H1 (cell line): Measurements from ENCODE around the gene ANO2. TPM values are rescaled to one million over a fixed set of nuclear protein-coding genes. Genes with fewer than 3 reads are reported as not detected.

Experiments
- CTCF ChIA-PET: fragments of 300-600 bp; sonication (Branson Sonifier 250); formaldehyde crosslinking; loops from one replicate; lab custom pipeline; 2021; ENCODE audit not compliant: partially characterized antibody; lab: Charles Lee
- POLR2A ChIA-PET: fragments of 300-600 bp; sonication (Branson Sonifier 250); formaldehyde crosslinking; loops from one replicate; lab custom pipeline; 2021; ENCODE audit warnings: inconsistent platforms; ENCODE audit not compliant: partially characterized antibody; lab: Charles Lee
- DNase-seq, 2 experiments: peaks; one replicate each; pipeline versions ENCODE4 v3.0.0 to v3.0.0-alpha.2; 2010 to 2022; ENCODE audit warnings: low spot score in 2 of 2, low read depth in 1 of 2, mixed read lengths in 1 of 2
- FAIRE-seq: peaks from 2 replicates; lab custom pipeline; 2011; peaks lifted over from hg19 to GRCh38; lab: Jason Lieb, UNC
- H2AFZ ChIP-seq: 2 replicates; pipeline ENCODE4 v1.8.1; 2012; ENCODE audit warnings: low read length, inconsistent platforms
- H2AK5ac ChIP-seq: 2 replicates; pipeline ENCODE4 v1.6.1; 2013; ENCODE audit warnings: low read depth, low read length
- H2BK120ac ChIP-seq: replicated peaks from 2 replicates; pipeline ENCODE3; 2013; ENCODE audit warnings: low read depth, low read length, inconsistent platforms
- H2BK12ac ChIP-seq: 2 replicates; pipeline ENCODE4 v1.6.1; 2013; ENCODE audit warnings: low read depth, low read length
- H2BK15ac ChIP-seq: 2 replicates; pipeline ENCODE4 v1.6.1; 2013; ENCODE audit warnings: low read length
- H2BK20ac ChIP-seq: 2 replicates; pipeline ENCODE4 v1.6.1; 2013; ENCODE audit warnings: low read length
- H2BK5ac ChIP-seq: 2 replicates; pipeline ENCODE4 v1.6.1; 2013; ENCODE audit warnings: low read depth, low read length
- H3K14ac ChIP-seq: 2 replicates; pipeline ENCODE4 v1.6.1; 2013; ENCODE audit warnings: inconsistent platforms; ENCODE audit not compliant: insufficient read length
- H3K18ac ChIP-seq: 2 replicates; pipeline ENCODE4 v1.6.1; 2013; ENCODE audit warnings: low read length; ENCODE audit errors: extremely low read depth
- H3K23ac ChIP-seq: 2 replicates; pipeline ENCODE4 v1.6.1; 2013; ENCODE audit warnings: inconsistent platforms; ENCODE audit not compliant: insufficient read length
- H3K23me2 ChIP-seq: 2 replicates; pipeline ENCODE4 v1.6.1; 2013; ENCODE audit warnings: low read depth, low read length
- H3K27ac ChIP-seq: 2 replicates; pipeline ENCODE4 v1.6.1; 2011; ENCODE audit warnings: low read depth, low read length, inconsistent platforms
- H3K27me3 ChIP-seq, 4 experiments: replicated peaks in 1 of 4; 1 replicate in 1 of 4; 2 replicates in 3 of 4; pipeline versions ENCODE4 v1.6.1 to v1.8.1; 2011 to 2013; ENCODE audit warnings: low read length in 3 of 4, mild to moderate bottlenecking in 3 of 4, inconsistent platforms in 2 of 4, mixed read lengths in 2 of 4, moderate library complexity in 1 of 4; ENCODE audit not compliant: control insufficient read depth in 3 of 4, insufficient read depth in 3 of 4; ENCODE audit errors: extremely low read depth in 1 of 4
- H3K36me3 ChIP-seq, 4 experiments: 2 replicates each; pipeline versions ENCODE4 v1.6.1 to v1.8.1; 2011 to 2013; ENCODE audit warnings: mild to moderate bottlenecking in 4 of 4, low read length in 3 of 4, moderate library complexity in 2 of 4, control low read depth in 1 of 4, inconsistent platforms in 1 of 4; ENCODE audit not compliant: insufficient read depth in 4 of 4, control insufficient read depth in 2 of 4
- H3K4ac ChIP-seq: replicated peaks from 2 replicates; pipeline ENCODE3; 2013; ENCODE audit warnings: low read length, low read depth, mixed read lengths, inconsistent platforms; ENCODE audit not compliant: insufficient read length
- H3K4me1 ChIP-seq, 4 experiments: replicated peaks in 1 of 4; 1 replicate in 1 of 4; 2 replicates in 3 of 4; pipeline versions ENCODE4 v1.6.1 to v1.8.1; 2011 to 2013; ENCODE audit warnings: low read length in 3 of 4, inconsistent platforms in 2 of 4, mixed read lengths in 1 of 4; ENCODE audit not compliant: insufficient read depth in 4 of 4, control insufficient read depth in 3 of 4
- H3K4me2 ChIP-seq, 2 experiments: 2 replicates each; pipeline versions ENCODE4 v1.6.1 to v1.8.1; 2011 to 2013; ENCODE audit warnings: low read depth in 2 of 2, low read length in 2 of 2, control low read depth in 1 of 2, inconsistent platforms in 1 of 2, mild to moderate bottlenecking in 1 of 2; ENCODE audit not compliant: insufficient read depth in 1 of 2
- H3K4me3 ChIP-seq, 4 experiments: fragments of 200-600, 300-600 bp in 1 of 4; sonication (generic), shearing (Covaris generic), sonication (Bioruptor Twin) in 1 of 4; 2 replicates each; pipeline versions ENCODE4 v1.5.1 to v1.8.1; 2011 to 2016; ENCODE audit warnings: low read length in 4 of 4, low read depth in 3 of 4, control low read depth in 2 of 4, inconsistent platforms in 2 of 4, mild to moderate bottlenecking in 2 of 4, mixed read lengths in 1 of 4, moderate library complexity in 1 of 4; ENCODE audit not compliant: insufficient read depth in 2 of 4; ENCODE audit errors: extremely low read depth in 1 of 4
- H3K56ac ChIP-seq: replicated peaks from 2 replicates; pipeline ENCODE3; 2013; ENCODE audit warnings: low read depth, mild to moderate bottlenecking, mixed read lengths, low read length, inconsistent platforms; ENCODE audit not compliant: insufficient read length
- H3K79me1 ChIP-seq: 2 replicates; pipeline ENCODE4 v1.6.1; 2013; ENCODE audit warnings: low read depth, low read length, control low read depth
- H3K79me2 ChIP-seq, 2 experiments: 2 replicates each; pipeline versions ENCODE4 v1.6.1 to v1.8.1; 2012 to 2013; ENCODE audit warnings: low read length in 2 of 2, mild to moderate bottlenecking in 2 of 2, inconsistent platforms in 1 of 2; ENCODE audit not compliant: insufficient read depth in 2 of 2, control insufficient read depth in 1 of 2
- H3K9ac ChIP-seq, 4 experiments: replicated peaks in 1 of 4; 1 replicate in 1 of 4; 2 replicates in 3 of 4; pipeline versions ENCODE4 v1.6.1 to v1.8.1; 2011 to 2013; ENCODE audit warnings: low read depth in 3 of 4, low read length in 3 of 4, control low read depth in 2 of 4, mild to moderate bottlenecking in 2 of 4, moderate library complexity in 2 of 4, inconsistent platforms in 1 of 4; ENCODE audit errors: extremely low read depth in 1 of 4
- H3K9me3 ChIP-seq, 2 experiments: 2 replicates each; pipeline versions ENCODE4 v1.6.1 to v1.8.1; 2012 to 2013; ENCODE audit warnings: mild to moderate bottlenecking in 2 of 2, moderate library complexity in 2 of 2, control low read depth in 1 of 2, inconsistent platforms in 1 of 2, low read depth in 1 of 2, low read length in 1 of 2, mixed read lengths in 1 of 2; ENCODE audit not compliant: insufficient read depth in 2 of 2
- H4K20me1 ChIP-seq, 2 experiments: replicated peaks in 1 of 2; 2 replicates each; pipeline versions ENCODE3 to v1.8.1; 2011 to 2013; ENCODE audit warnings: inconsistent platforms in 2 of 2, low read length in 2 of 2, mild to moderate bottlenecking in 1 of 2; ENCODE audit not compliant: insufficient read depth in 2 of 2, control insufficient read depth in 1 of 2
- H4K5ac ChIP-seq: 2 replicates; pipeline ENCODE4 v1.6.1; 2013; ENCODE audit warnings: low read length, low read depth, mixed read lengths, inconsistent platforms; ENCODE audit not compliant: insufficient read length
- H4K8ac ChIP-seq: 2 replicates; pipeline ENCODE4 v1.8.0; 2013; ENCODE audit warnings: mild to moderate bottlenecking, moderate library complexity, low read length, inconsistent platforms; ENCODE audit not compliant: insufficient read depth; ENCODE audit errors: extremely low read depth
- H4K91ac ChIP-seq: replicated peaks from 2 replicates; pipeline ENCODE3; 2013; ENCODE audit warnings: low read length, mixed read lengths, inconsistent platforms; ENCODE audit not compliant: insufficient read length
- CEBPB ChIP-seq: IDR thresholded peaks from 2 replicates; pipeline ENCODE4 v1.6.1; 2012; ENCODE audit warnings: low read depth, low read length
- EGR1 ChIP-seq: IDR thresholded peaks from 2 replicates; pipeline ENCODE4 v1.6.1; 2011; ENCODE audit warnings: low read depth, low read length, borderline replicate concordance
- EZH2 ChIP-seq: fragments of 200-600 bp; sonication (generic); IDR thresholded peaks from 2 replicates; pipeline ENCODE4 v1.7.1; 2012; ENCODE audit warnings: low read depth, mild to moderate bottlenecking, moderate library complexity, low read length, inconsistent platforms; ENCODE audit not compliant: severe bottlenecking
- GABPA ChIP-seq: IDR thresholded peaks from 2 replicates; pipeline ENCODE4 v1.6.1; 2011; ENCODE audit warnings: mild to moderate bottlenecking, low read length, moderate library complexity, borderline replicate concordance; ENCODE audit not compliant: insufficient read depth
- HDAC2 ChIP-seq, 2 experiments: fragments of 300-600 bp in 1 of 2; sonication (generic) in 1 of 2; IDR thresholded peaks; 2 replicates each; pipeline ENCODE4 v1.6.1; 2011 to 2012; ENCODE audit warnings: low read depth in 2 of 2, low read length in 2 of 2, mild to moderate bottlenecking in 2 of 2, moderate library complexity in 2 of 2, borderline replicate concordance in 1 of 2, inconsistent platforms in 1 of 2
- KDM4A ChIP-seq: IDR thresholded peaks from one replicate; pipeline ENCODE4 v1.7.1; 2012; ENCODE audit warnings: low read depth, mild to moderate bottlenecking, moderate library complexity, low read length, inconsistent platforms; ENCODE audit not compliant: severe bottlenecking
- POLR2A ChIP-seq, 2 experiments: IDR thresholded peaks; 1 replicate in 1 of 2; 2 replicates in 1 of 2; pipeline ENCODE4 v1.6.1; 2011; ENCODE audit warnings: low read depth in 2 of 2, low read length in 2 of 2, mild to moderate bottlenecking in 2 of 2; ENCODE audit errors: control extremely low read depth in 1 of 2
- POLR2AphosphoS5 ChIP-seq: IDR thresholded peaks from 2 replicates; pipeline ENCODE4 v1.6.1; 2011; ENCODE audit warnings: low read depth, low read length
- RXRA ChIP-seq: IDR thresholded peaks from 2 replicates; pipeline ENCODE4 v1.6.1; 2011; ENCODE audit warnings: low read depth, mild to moderate bottlenecking, low read length, moderate library complexity; ENCODE audit not compliant: insufficient read depth
- SAP30 ChIP-seq: fragments of 300-600 bp; sonication (generic); IDR thresholded peaks from 2 replicates; pipeline ENCODE4 v1.7.1; 2012; ENCODE audit warnings: low read length, moderate library complexity, mild to moderate bottlenecking, inconsistent platforms; ENCODE audit not compliant: insufficient read depth, insufficient replicate concordance
- SUZ12 ChIP-seq: fragments of 200-600 bp; sonication (generic); IDR thresholded peaks from 2 replicates; pipeline ENCODE4 v1.6.1; 2012; ENCODE audit warnings: mild to moderate bottlenecking, inconsistent platforms, low read length, moderate library complexity, mixed read lengths
- YY1 ChIP-seq: IDR thresholded peaks from 2 replicates; pipeline ENCODE4 v1.6.1; 2011; ENCODE audit warnings: low read depth, mild to moderate bottlenecking, low read length
- whole genome bisulfite sequencing, 2 experiments: shearing (Covaris generic) in 1 of 2; methylation state at CpG; one replicate each; pipeline versions ENCODE4 v1.1.6 to v1.1.7; 2013 to 2015; ENCODE audit warnings: low lambda C conversion rate in 2 of 2, mixed read lengths in 2 of 2, inconsistent platforms in 1 of 2, low coverage in 1 of 2, missing lambda C conversion rate in 1 of 2; ENCODE audit not compliant: insufficient replicate concordance in 2 of 2, insufficient coverage in 1 of 2, insufficient read length in 1 of 2; ENCODE audit errors: extremely low coverage in 1 of 2, missing lambda C conversion rate in 1 of 2; 5-methylcytosine and 5-hydroxymethylcytosine counted together
- polyA plus RNA-seq, 7 experiments: library from polyadenylated mRNA; depleted of rRNA in 3 of 7; stranded (reverse) in 5 of 7; unstranded in 2 of 7; fragments of >200 nt in 5 of 7; fragments of 200-250 nt in 2 of 7; gene quantifications; 1 replicate in 5 of 7; 2 replicates in 1 of 7; 4 replicates in 1 of 7; pipeline versions ENCODE4 v1.2.1 to v1.2.3, GENCODE V29; 2011 to 2013; ENCODE audit warnings: missing spikeins in 2 of 7, mixed read lengths in 2 of 7
- total RNA-seq: library from RNA; stranded (reverse); fragmentation: NEBNext Ultra II Directional; extraction: Animal tissue kit (Norgen Biotek cat#: 25700); gene quantifications from 2 replicates; pipeline ENCODE4 v1.2.1, GENCODE V29; 2021

The ANO2 gene
- total and polyA plus RNA-seq, 2 of the 8 experiments (the other 6 are each of a cell fraction or from before 2014, with no cell fraction given), result 1.9 to 5.5 TPM

GRCh38 chr12:5720381-5721005 lies 224.6 kb downstream of the ANO2 start:
- CTCF ChIA-PET, result interaction anchor here (0.6 to 7.3 kb wide), 3 partner anchors 25 to 548 kb away, joined by 3 to 35 read pairs (median 3); no protein-coding TSS in a partner anchor
- no peak overlapping the region for H3K27ac ChIP-seq
- TF ChIP-seq YY1 (no peak), SAP30 (no peak), KDM4A (no peak), GABPA (no peak), RXRA (no peak), EZH2 (no peak), SUZ12 (no peak), HDAC2 (IDR thresholded peaks at IDR 0.05; ENCODE audit: borderline replicate concordance in 1 of 2, low read depth in 2 of 2, low read length in 2 of 2) (no peak), POLR2A (IDR thresholded peaks at IDR 0.05; ENCODE audit: control extremely low read depth in 1 of 2, low read depth in 2 of 2, low read length in 2 of 2) (no peak), CEBPB (no peak), POLR2AphosphoS5 (no peak), EGR1 (no peak)

More at GRCh38 chr12:5720381-5721005, 224.6 kb downstream of the ANO2 start:
- peaks cover 0 to 2% of the 10 kb centered on the region in 2 experiments for H4K20me1 ChIP-seq
- H2BK12ac ChIP-seq, result no peak overlapping the region
- FAIRE-seq, result no peak
- H3K79me2 ChIP-seq, result no peaks in the 10 kb centered on the region
- H3K9ac ChIP-seq, result no peak overlapping the region
- H2BK20ac ChIP-seq, result no peak overlapping the region
- no peak for DNase-seq
- H3K4ac ChIP-seq, result no peak overlapping the region
- WGBS, 2 experiments, result 93% methylated on average over 7 of the region's 7 CpGs; no CpG with 5 or more reads in 1 of the 2 experiments
- no peak overlapping the region for H2BK5ac ChIP-seq
- H3K14ac ChIP-seq, result no peak overlapping the region
- H3K9me3 ChIP-seq, result no peaks in the 10 kb centered on the region
- no peak overlapping the region for H4K5ac ChIP-seq
- POLR2A ChIA-PET, result no interaction called here
- H3K18ac ChIP-seq, result no peak overlapping the region
- H3K56ac ChIP-seq, result no peak overlapping the region
- no peak overlapping the region for H4K8ac ChIP-seq
- H3K23me2 ChIP-seq, result peaks cover 2% of the 10 kb centered on the region; the same call in 1 of the 2 replicates
- H3K27me3 ChIP-seq, result no peaks in the 10 kb centered on the region
- H2AFZ ChIP-seq, result no peak overlapping the region
- no peak overlapping the region for H3K23ac ChIP-seq
- no peak overlapping the region for H3K4me3 ChIP-seq
- no peak overlapping the region for H2BK120ac ChIP-seq
- no peak overlapping the region for H2AK5ac ChIP-seq
- no peak overlapping the region for H3K4me2 ChIP-seq
- no peak overlapping the region for H4K91ac ChIP-seq
- no peak overlapping the region for H2BK15ac ChIP-seq
- no peaks in the 10 kb centered on the region for H3K36me3 ChIP-seq
- H3K79me1 ChIP-seq, result no peaks in the 10 kb centered on the region
- H3K4me1 ChIP-seq, result peaks cover 0 to 3% (median 0%) of the 10 kb centered on the region in 4 experiments; a peak in 1 of 7 replicates
